Skin epidermis (tissue), 12 donors: ENCODE data around the gene SAT1.

Experiments
- H3K27ac ChIP-seq, 21 experiments: fragments of 200-600 bp; sonication (generic) in 11 of 21; one replicate each; pipeline ENCODE4 v1.5.0; 2020; ENCODE audit warnings: mild to moderate bottlenecking in 3 of 21, inconsistent platforms in 2 of 21, moderate library complexity in 2 of 21
- H3K4me3 ChIP-seq, 7 experiments: fragments of 200-600 bp; sonication (generic) in 2 of 7; one replicate each; pipeline ENCODE4 v1.5.0; 2020; ENCODE audit warnings: inconsistent platforms in 2 of 7, mild to moderate bottlenecking in 2 of 7, moderate library complexity in 1 of 7

SAT1 gene

DNA sequence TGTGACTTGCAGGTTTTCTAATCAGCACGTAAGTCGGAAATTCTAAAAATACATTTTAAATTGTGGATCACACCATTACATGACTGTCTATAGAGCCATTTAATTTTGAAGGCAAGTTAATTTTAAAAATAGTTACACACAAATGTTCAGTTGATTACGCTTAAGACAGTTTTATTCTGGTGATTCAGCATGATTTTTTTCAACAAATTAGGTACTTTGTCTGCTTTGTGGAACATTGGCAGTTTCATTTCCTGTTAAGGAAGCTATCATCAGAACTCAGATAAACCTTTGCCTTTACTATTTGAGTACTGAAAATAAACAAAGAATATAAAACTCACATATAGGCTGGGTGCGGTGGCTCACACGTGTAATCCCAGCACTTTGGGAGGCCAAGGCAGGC is 19.5 kb downstream of the SAT1 start:
- Histone ChIP-seq H3K27ac (peak overlapping the region in 1 of 21 experiments; percentile 43), H3K4me3 (no peak overlapping the region)

DNA sequence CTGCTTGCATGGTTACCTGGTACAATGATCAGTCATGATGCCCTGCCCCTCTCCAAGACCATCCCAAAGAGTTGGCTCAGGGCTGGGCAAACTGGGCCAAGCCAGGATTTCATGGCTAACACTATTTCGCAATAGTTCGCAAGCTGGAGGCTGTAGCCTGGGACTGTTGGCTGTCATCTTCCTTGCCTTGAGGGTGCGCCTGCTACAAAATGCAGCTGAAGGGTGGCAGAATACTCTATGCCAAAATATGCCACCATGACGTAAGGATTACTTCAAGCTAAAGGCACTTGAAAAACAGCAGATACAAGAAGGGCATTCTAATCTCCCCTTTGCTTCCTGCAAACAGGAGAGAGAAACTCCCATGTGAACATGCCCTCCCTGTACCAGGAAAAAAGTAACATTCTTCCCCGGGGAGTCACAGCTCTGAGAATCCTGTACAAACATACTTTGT is 21.0 kb downstream of the SAT1 start:
- H3K4me3 ChIP-seq, result no peak overlapping the region
- H3K27ac ChIP-seq, result peak overlapping the region in 2 of 21 experiments; percentile 20 to 29

DNA sequence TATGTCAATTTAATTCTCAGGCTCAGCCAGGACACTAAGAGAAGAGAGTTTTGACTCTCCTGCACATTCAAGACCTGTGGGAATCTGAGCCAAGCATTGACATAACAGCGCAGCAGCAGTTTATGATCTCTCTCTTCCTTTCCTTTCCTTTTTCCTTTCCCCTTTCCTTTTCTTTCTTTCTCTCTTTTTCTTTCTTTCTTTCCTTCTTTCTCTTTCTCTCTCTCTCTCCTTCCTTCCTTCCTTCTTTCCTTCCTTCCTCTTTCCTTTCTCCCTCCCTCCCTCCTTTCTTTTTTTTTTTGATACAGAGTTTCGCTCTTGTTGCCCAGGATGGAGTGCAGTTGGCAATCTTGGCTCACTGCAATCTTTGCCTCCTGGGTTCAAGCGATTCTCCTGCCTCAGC is 21.6 kb downstream of the SAT1 start:
- Histone ChIP-seq H3K4me3 (no peak overlapping the region), H3K27ac (peak overlapping the region in 2 of 21 experiments; percentile 20 to 29)

DNA sequence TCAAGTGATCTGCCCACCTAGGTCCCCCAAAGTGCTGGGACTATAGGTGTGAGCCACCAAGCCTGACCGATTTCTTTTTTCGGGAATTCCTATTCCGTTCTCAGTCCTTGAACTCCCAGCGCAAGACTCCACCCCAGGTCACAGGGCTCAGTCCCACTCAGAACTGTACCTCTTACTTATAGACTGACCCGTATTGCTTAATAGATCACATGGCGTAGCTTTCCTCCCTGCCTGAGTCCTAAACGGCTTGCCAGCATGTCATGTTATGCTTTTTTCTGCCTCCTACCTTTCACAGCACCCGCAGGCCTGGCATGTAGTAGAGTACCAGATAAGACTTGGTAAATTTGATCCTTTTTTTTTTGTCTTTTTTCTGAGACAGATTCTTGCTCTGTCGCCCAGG is 22.4 kb downstream of the SAT1 start:
- H3K4me3 ChIP-seq, result no peak overlapping the region
- no peak overlapping the region for H3K27ac ChIP-seq

DNA sequence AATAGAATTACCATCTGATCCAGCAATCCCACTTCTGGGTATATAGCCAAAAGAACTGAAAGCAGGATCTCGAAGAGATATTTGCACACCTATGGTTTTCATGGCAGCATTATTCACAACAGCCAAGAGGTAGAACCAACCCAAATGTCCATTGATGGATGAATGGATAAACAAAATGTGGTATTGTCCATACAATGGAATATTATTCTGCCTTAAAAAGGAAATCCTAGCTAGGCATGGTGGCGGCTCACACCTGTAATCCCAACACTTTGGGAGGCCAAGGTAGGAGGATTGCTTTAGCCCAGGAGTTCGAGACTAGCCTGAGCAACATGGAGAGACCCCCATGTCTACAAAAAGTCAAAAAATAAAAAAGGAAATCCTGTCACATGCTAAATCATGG is 27.3 kb downstream of the SAT1 start:
- H3K27ac ChIP-seq, result peak overlapping the region in 2 of 21 experiments; percentile 37
- no peak overlapping the region for H3K4me3 ChIP-seq

DNA sequence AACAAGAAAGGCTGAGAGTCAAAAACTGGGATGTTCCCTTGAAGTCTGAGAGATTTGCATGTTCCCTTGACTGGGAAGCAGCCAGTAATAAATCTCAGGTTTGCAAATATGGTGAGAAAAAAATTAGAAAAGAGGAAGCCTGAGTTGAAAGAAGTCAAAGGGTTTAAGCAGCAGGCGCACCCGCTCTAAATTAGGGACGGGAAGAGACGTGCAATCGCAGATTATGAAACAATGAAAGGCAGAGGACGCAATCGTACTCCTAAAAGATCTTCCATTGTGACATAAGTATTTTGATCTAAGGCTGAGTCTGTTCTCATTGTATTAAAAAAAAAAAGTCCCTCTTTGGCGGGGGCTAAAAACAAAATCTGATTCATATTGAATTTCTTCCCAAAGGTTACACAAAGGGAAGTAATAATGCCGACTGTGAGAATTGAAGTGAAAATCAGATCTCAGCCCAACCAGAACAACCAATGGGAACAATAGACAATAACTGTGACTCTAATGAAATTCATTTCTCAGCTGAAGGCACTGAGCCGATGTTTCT is 28.2 kb downstream of the SAT1 start:
- peak overlapping the region in 6 of 21 experiments; percentile 3 to 63 (median 24) for H3K27ac ChIP-seq

DNA sequence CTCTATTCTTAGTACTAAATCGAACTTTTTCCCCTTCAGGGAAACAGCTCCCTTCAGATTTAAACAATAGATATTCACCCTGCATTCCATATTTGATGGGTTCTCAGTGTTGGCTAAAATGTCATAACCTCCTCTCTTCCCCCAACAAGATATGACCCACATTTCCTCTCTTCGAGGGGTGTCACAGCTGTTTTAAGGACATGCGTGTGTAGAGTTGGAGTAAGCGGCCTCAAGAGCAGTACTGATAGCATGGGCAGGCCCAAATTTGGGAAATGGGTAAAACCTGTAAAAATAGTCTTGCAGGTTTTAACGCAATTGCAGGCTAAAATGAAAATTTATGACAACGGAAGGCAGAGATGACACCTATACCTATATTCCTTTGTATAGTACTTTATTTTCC is 28.7 kb downstream of the SAT1 start:
- Histone ChIP-seq H3K27ac (peak overlapping the region in 3 of 21 experiments; percentile 11 to 63 (median 37)), H3K4me3 (no peak overlapping the region)

More for the DNA sequence above, 28.2 kb downstream of the SAT1 start:
- no peak overlapping the region for H3K4me3 ChIP-seq

DNA sequence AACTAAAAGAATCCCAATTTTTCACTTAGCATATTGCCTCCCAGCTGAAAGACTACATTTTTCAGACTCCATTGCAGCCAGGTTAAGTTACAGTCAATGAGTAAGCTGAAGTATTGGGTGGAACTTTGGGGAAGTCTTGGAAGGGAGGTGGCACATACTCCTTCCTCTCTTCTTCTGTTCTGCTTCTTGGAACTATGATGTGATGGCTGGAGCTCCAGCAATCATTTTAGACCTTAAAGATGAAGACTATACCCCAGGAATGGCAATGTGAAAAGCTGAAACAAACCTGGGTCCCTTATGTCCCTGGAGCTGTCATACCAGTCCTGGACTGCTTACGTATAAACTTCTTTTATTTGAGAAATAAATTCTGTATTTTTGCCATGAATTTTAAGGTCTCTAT is 30.8 kb downstream of the SAT1 start:
- H3K4me3 ChIP-seq, result no peak overlapping the region
- no peak overlapping the region for H3K27ac ChIP-seq

DNA sequence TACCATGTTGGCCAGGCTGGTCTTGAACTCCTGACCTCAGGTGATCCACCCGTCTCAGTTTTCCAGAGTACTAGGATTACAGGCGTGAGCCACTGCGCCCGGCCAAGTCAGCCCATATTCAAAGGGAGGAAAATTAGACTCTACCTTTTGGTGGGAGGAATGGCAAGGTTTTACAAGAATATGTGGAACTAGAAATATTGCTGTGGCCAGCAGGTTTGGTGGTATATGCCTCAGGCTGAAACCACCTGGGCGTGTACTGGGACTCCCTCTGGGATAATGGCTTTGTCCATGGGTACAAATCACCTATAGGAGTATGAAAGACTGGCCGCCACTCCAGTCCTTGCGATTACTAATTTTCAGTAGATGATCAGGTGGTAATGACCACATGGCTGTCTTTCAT is 32.4 kb downstream of the SAT1 start:
- no peak overlapping the region for H3K27ac ChIP-seq

DNA sequence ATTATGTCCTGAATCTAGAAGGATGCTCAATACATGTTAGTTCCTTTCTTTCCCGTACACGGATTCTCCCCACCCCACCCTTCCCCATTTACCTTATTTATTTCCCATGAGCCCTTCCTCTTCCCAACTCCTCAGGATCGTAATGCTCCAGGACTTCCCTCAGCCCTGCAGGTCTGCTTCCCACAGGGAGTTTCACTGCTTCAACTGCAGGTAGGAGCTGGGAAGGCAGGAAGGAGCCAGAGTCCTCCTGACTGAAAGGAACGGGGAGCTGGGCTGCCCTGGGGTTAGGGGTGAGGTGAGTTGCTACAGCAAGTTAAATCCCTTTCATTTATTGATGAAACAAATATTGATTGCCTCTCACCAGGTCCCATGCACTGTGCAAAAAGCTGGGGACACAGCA is 33.2 kb downstream of the SAT1 start:
- H3K27ac ChIP-seq, result no peak overlapping the region
- H3K4me3 ChIP-seq, result no peak overlapping the region

More for the DNA sequence above, 32.4 kb downstream of the SAT1 start:
- no peak overlapping the region for H3K4me3 ChIP-seq

DNA sequence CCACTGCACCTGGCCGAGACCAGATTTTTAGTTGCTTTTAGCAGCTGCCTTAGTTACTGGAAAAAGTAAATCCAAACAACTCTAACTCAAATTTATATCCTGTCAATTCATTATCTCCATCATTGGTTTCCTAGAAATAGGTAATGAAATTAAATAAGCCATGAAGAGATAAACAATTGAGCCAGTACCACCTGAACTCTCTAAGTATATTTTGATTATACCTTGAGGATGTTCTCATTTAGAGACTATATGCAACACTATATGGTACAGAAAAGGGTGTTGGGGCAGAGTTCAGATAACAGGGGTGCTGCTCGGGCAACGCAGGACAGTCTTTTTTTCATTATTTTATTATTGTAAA is 35.0 kb downstream of the SAT1 start:
- no peak overlapping the region for H3K27ac ChIP-seq

DNA sequence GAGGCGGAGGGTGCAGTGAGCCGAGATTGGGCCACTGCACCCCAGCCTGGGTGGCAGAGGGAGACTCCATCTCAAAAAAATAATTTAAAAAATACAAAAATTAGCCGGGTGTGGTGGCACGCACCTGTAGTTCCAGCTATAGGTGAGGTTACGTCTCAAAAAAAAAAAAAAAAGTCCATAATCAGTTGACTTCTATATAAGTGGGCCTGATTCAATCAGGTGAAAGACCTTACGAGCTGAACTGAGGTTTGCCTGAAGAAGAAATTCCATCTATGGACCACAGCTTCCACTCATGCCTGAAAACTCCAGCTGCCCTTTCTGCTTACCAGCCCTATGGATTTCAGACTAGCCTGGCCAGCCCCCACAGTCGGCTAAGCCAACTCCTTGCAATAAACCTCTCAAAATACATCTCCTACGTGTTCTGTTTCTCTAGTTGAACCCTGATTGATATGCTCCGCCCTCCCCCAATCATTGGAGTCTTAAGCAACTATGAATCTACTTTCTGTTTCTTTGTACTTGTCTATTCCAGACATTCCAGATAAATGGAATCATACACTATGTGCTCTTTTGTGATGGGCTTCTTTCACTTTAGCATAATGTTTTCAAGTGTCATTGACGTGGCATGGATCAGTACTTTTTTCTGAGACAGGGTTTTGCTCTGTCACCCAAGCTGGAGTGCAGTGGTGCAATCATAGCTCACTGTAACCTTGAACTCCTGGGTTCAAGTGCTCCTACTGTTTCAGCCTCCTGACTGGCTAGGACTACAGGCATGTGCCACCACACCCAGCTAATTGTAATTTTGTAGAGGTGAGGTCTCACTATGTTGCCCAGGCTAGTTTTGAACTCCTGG is 36.6 kb downstream of the SAT1 start:
- no peak overlapping the region for H3K4me3 ChIP-seq
- no peak overlapping the region for H3K27ac ChIP-seq

More for the DNA sequence above, 35.0 kb downstream of the SAT1 start:
- H3K4me3 ChIP-seq, result no peak overlapping the region

DNA sequence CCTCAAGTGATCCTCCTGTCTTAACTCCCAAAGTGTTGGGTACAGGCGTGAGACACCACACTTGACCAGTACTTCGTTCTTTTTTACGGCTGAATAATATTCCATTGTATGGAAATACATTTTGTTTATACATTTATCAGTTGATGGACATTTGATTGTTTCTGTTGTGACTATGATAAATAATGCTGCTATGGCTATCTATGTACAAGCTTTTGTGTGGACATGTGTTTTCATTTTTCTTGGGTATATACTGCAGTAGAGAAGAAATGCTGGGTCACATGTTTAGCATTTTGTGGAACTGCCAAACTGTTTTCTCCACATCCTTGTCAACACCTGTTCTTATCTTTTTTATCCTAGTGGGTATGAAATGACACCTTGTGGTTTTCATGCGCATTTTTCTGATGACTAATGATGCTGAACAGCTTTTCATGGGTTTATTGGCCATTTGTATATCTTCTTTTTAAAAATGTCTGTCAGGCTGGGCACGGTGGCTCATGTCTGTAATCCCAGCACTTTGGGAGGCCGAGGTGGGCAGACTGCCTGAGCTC is 37.3 kb downstream of the SAT1 start:
- Histone ChIP-seq H3K27ac (no peak overlapping the region), H3K4me3 (no peak overlapping the region)

DNA sequence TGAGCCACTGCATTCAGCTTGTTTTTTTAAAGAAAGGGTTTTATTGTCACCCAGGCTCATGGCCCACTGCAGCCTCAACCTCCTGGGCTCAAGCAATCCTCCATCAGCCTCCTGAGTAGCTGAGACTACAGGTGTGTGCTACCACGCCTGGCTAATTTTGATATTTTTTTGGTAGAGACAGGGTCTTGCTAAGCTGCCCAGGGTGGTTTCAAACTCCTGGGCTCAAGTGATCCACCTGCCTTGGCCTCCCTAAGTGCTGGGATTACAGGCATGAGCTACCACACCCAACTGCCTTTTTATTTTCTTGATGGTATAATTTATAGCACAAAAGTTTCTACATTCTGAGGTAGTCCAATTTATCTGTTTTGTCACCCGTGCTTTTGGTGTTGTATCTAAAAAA is 38.9 kb downstream of the SAT1 start:
- Histone ChIP-seq H3K4me3 (no peak overlapping the region), H3K27ac (peak overlapping the region in 1 of 21 experiments; percentile 10)

DNA sequence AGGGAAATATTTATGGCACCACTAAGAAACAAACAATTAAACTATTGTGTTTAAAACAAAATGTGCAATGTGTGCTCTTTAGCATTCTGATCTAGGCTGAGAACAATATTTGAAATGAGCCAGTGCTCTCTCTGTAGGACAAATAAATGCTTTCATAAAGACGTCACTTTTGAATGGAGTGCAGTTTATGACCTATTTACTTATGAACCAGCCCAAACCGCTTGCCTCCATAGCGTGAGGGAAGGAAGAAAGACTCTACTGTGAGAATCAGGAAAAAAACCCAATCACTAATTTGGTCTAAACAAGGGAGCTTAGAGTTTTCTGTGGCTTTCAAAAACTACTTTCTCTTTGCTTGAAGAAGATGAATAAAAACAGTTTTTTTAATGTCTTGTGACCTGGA is 39.4 kb downstream of the SAT1 start:
- Histone ChIP-seq H3K27ac (no peak overlapping the region), H3K4me3 (no peak overlapping the region)

DNA sequence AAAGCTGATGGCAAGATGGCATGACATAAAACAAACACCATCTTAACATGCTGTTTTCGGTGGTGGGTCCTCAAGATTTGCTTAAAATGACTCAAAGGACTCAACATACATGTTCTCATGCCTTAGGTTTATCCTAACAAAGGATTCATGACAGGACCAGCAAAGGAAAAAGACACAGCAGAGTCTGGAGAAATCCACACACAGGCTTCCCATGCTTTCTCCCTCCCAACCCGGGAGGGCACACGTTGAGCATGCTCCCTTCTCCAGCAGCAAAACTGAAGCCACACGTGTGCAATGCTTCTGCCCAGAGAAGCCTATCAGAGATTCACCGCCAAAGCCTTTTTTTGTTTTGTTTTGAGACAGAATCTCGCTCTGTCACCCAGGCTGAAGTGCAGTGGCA is 39.9 kb downstream of the SAT1 start:
- H3K4me3 ChIP-seq, result no peak overlapping the region
- peak overlapping the region in 1 of 21 experiments; percentile 45 for H3K27ac ChIP-seq

DNA sequence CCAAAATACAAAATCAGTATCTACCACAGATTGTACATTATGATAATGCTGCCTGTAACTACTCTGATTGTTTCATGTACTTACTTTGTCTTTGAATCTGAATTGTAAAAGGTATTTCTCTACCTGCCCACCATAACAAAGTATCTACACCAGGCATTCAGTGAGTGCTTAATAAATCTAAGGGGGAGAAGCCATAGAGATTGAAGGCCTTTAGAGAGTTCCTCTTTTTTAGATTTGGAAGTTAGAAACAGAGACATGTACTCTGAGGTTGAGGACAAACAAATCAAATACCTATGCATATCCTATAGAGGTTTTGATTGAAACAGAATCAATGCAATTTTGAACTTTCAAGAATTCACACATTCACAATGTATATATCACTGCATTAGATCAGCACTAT is 42.7 kb downstream of the SAT1 start:
- Histone ChIP-seq H3K27ac (no peak overlapping the region), H3K4me3 (no peak overlapping the region)

DNA sequence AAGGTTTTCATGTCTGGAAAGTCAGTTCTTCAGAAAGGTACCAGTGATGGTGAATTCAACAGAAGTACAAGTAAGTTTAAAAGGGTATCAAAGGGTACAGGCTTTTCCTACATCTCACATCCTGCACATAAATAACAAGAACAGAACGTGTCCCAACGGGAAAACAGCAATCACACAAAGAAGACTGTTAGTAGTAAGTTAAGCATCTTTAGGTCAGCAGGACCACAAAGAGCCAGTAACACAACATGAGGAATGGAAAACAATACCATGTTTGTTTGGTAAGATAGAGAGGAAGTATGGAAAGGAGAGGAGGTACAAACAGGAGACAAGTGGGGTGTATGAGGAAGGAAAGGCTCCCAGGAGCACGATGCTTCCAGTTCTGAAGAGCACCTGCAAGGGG is 43.2 kb downstream of the SAT1 start:
- no peak overlapping the region for H3K27ac ChIP-seq
- no peak overlapping the region for H3K4me3 ChIP-seq

DNA sequence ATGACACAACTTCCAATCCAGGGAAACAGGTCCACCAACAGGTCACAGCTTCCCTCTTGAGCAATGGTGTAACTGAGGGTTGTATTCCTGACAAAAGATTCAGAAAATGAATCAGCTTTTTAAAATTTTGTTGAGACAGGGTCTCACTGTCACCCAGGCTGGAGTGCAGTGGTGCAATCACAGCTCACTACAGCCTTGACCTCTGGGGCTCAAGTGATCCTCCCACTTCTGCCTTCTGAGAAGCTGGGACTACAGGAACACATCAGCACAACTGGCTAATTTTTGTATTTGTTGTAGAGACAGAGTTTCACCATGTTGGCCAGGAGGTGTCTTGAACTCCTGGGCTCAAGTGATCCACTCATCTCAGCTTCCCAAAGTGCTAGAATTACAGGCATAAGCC is 43.7 kb downstream of the SAT1 start:
- Histone ChIP-seq H3K4me3 (no peak overlapping the region), H3K27ac (no peak overlapping the region)

DNA sequence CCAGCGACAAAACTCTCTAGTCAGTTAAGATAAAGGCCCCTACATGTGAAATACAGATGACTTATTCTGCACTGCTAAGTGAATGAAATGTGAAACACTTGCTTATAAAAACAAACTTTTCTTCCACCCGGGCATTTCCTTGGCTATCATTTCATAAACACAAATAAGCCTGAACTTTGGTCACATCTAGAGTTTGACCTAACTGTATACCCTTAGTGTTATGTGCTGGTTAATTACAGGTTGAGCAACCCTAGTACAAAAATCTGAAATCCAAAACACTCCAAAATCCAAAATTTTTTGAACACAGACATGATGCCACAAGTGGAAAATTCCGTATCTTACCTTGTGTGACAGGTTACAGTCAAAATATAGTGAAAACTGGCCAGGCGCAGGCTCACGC is 45.9 kb downstream of the SAT1 start:
- no peak overlapping the region for H3K27ac ChIP-seq
- no peak overlapping the region for H3K4me3 ChIP-seq

DNA sequence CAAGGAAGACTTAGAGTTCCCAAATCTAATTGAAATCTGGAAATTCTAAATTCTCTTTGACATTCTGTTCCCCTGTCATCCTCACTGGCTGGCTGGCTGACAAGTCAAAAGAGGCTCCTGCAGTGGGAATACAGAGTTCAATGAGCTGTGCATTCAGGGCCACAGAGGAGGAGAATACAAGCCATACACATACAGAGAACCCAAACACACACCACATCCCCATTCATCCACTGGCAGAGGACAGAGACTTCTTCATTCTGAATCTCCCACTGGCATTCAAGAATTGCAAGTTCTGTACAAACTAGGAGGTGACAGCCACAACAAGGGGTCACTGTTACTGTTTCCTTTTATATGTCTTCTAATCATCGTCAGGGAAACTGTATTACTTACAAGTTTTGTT is 49.7 kb downstream of the SAT1 start:
- Histone ChIP-seq H3K4me3 (no peak overlapping the region), H3K27ac (no peak overlapping the region)
